ENCODE results near the gene MUSTN1.

Gene MUSTN1

DNA sequence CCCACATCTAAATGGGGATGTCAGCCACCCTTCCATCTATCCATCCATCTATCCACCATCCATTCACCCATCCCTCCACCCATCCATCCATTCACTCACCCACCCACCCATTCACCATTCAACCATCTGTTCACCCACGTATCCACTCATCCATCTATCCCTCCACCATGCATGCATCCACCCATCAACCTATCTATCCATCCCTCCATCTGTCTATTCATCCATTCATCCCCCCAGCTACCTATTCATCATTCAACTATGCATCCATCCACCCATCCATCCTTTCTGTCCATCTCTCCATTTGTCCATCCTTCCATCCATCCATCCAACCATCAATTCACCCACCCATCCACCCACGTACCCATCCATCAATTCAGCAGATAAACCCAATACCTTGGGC lies 25.7 kb downstream of the MUSTN1 start:
- no peak for DNase-seq

GRCh38 chr3:52805270-52806039 lies 29.4 kb downstream of the MUSTN1 start:
- DNase-seq = no peak

- DNase-seq = no peak
Observed at GRCh38 chr3:52801839-52802238, 33.0 kb downstream of the MUSTN1 start.

DNA sequence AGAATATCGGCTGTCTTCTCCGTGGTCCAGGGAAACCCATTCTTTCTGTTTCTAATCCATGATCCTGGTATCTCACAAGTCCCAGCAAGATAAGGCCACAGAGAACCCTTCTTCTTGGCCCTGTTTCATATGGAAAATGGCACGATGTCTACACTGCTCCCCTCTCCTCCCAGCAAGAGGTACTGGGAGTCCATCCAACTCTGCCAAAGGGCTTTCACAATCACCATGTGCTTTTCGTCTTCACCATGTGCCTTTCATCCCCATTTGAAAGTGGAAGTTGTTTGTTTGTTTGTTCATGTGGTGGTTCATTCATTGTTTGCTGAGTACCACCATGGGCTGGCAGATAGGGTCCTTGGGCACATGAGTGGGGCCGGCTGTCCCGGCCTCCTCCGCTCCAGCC lies 34.7 kb downstream of the MUSTN1 start:
- DNase-seq = no peak

DNA sequence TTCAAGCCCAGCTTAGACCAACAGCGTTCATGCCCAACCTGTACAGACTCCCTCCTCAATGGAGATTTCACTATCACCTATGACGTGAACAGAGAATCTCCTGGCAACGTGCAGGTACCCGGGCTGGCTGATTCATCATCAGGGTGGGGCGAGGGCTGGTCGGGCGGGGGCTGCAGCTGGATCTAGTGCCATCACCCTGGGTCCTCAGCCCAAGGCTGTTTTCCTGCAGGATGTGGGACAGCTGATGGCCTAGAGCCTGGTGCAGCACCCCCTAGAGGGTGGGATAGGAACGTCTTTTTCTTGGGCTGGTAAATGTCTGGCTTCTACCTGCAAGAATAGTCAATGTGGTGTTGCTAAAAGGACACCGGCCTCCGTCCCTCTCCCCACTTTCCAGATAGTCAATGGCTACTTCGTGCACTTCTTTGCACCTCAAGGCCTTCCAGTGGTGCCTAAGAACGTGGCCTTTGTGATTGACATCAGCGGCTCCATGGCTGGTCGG lies 35.8 kb downstream of the MUSTN1 start:
- peak in 11 of 56 donors; percentile 5 to 39 (median 18) for DNase-seq

GRCh38 chr3:52798376-52798977 lies 36.3 kb downstream of the MUSTN1 start:
- DNase-seq = peak in 1 of 56 donors; percentile 20

DNA sequence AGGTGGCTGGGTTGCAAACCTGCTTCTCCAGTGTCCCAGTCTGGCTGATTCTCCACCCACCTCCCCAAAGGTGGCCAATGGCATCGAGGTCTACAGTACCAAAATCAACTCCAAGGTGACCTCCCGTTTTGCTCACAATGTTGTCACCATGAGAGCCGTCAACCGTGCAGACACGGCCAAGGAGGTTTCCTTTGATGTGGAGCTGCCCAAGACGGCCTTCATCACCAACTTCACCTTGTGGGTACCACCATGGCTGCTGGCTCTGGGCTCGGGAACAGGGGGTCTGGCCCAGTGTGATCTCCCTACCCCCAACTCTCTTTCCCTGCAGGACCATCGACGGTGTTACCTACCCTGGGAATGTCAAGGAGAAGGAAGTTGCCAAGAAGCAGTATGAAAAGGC lies 38.4 kb downstream of the MUSTN1 start:
- DNase-seq = no peak

DNA sequence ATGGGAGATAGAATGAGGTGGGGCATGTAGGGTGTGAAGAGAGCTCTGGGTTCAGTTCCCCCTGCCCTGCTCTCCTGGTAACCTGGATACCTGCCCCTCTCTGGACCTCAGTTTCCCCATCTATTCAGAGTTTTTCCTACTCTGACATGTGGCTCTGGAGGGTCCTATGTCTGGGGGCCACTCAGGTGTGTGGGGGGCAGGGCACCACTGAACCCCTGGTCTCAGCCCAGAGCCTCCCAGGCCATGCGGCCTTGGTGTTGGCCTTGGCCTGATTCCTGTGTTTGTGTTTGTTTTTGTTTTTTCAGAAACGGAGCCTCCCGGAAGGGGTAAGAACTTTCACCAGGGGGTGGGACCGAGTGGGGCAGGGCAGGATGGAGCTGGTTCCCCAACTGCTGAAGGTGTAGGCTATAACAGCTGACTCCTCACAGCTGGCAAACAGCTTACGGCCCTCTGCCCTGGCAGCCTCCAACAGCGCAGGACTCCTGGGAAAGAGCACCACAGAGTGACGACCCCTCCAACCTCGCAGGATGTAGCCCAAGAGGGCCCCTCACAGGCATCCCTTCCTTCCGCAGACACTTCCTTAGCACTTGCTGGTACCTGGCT lies 39.4 kb downstream of the MUSTN1 start:
- no peak for DNase-seq

DNA sequence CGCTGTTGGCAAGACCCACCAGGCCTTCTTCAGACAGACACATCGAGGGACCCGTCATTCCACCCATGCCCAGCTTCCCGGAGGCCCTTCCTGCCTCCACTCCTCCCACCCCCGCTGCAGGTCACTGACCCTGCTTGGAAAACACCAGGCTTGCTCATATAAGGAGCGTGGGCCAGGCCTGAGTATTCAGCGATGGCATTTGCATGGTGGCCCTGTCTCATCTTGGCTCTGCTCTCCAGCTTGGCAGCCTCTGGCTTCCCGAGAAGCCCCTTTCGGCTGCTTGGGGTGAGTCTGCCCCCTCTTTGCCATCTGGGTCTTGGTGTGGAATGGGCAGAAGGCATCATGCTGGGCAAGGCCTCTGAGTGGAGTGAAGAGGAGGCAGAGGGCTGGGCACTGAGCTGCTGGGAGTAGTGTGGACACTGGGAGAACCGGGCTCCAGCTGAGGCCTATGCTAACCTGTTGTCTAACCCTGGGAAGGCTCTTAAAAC lies 40.2 kb downstream of the MUSTN1 start, which contains the start of gene ITIH3:
Gene ITIH3, plus strand, starts transcription at position 185 of the 488 bp plus-strand sequence. Its CDS starts 8 bp downstream, at position 193.
- no peak for DNase-seq

- DNase-seq = no peak
Observed at GRCh38 chr3:52793702-52794611, 40.9 kb downstream of the MUSTN1 start.

DNA sequence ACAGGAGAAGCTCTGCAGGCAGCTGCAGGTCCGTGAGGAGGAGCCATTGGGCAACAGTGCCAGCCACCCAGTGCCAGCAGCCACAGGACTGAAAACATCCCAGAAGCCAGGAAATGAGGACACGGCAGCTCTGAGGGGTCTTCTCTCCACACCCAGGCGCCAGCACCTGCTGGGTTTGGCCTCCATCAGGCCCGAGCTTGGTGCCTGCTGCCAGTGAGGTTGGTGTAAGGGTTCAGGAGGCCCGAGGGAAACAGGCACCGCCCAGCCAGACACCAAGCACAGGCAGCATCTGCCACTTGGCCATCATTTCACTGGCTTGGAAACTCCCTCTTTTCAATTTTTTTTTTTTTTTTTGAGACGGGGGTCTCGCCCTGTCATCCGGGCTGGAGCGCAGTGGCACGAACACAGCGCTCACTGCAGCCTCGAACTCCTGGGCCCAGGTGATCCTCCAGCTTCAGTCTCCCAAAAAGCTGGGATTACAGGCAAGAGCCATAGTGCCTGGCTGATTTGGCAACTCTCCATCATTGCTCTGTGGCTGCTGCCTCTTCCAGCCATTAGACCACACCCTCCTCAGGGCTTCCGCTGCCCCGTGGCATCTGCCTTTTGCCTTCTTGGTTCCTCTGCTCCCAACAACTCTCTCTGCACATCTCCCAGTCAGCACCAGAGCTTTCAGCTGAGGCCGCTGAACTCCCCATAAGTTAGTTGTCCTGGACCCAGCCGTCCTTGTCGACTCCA lies 41.7 kb downstream of the MUSTN1 start:
- no peak for DNase-seq

- no peak for DNase-seq
Observed at GRCh38 chr3:52792413-52792812, 42.4 kb downstream of the MUSTN1 start.

GRCh38 chr3:52791928-52792327 lies 42.9 kb downstream of the MUSTN1 start:
- no peak for DNase-seq

GRCh38 chr3:52791366-52791765 lies 43.5 kb downstream of the MUSTN1 start:
- no peak for DNase-seq

DNA sequence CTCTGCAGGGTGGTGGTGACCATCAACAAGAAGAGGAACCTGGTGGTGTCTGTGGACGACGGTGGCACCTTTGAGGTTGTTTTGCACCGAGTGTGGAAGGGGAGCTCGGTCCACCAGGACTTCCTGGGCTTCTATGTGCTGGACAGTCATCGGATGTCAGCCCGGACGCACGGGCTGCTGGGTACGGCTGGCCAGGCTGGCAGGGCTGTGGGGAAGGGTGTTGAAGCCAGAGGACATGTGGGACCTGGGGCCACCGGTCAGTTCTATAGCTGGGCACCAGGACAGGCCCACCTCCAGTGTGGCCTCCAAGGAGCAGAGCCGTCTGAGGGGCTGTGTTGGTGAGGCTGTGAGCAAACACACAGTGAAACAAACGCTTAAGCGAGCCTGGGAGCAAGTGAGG lies 44.1 kb downstream of the MUSTN1 start:
- no peak for DNase-seq

GRCh38 chr3:52790337-52790736 lies 44.5 kb downstream of the MUSTN1 start:
- no peak for DNase-seq

DNA sequence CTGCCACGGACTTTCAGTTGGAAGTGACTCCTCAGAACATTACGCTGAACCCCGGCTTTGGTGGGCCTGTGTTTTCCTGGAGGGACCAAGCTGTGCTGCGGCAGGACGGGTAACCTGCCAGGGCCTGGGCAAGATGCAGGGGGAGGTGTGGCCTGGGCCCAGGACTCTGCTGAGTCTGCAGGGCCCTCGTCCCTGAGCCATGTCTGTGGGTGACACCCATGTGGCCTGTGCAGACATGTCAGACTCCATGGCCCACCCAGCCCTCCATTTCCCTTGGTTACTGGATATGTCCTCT lies 45.1 kb downstream of the MUSTN1 start:
- no peak for DNase-seq

DNA sequence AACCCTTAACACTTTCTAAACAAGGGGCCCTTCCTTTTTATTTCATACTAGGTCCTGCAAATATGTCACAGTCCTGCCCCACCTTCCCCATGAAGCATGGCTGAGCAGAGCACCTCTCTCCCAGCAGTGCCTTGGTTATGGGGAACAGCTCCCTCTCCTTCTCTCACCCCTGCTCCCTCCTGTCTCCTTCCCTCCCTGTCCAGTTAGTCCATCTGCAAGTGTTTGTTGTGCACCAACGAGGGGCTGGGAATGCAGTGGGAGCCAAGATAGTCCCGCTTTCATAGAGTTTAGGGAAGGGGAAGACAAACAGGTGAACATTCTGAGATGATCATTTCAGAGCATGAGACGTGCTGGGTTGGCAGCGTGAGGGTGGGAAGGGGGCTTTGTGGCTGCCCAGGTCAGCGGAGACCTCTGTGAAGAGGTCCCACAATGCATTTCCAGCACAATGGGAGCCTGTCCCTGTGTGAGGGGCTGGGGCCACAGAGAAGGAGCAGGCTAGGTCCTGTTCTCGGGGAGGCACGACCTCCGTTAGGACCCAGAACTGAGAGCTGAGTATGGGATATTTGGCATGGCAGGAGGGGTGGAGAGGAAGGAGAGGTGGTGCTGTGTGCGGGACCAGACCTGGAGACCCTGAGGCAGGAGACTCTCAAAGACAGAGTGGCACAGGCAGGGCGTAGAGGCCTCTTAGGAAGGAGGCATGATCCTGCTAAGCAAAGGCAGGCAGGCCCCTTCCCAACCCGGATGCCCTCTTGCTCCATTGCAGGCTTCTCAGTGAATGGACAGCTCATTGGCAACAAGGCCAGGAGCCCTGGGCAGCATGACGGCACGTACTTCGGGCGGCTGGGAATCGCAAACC lies 45.7 kb downstream of the MUSTN1 start:
- no peak for DNase-seq
